Activated CD8-positive, alpha-beta memory T cell treated with anti-CD3 and anti-CD28 coated beads, Interleukin-2, amount 10 ng/mL, durations not matched to agents 7 days and 5 days (primary cell): ENCODE results near the gene LBHD1. TPM values are rescaled to one million over a fixed set of nuclear protein-coding genes. Genes with fewer than 3 reads are reported as not detected.
"Not testable (repeated sequence)": the region's sequence is repeated elsewhere in the genome, so short reads cannot be mapped to it uniquely, and the experiment has no call there.

Source experiments
- ATAC-seq: fragments of 150-1000 bp; cut with Tn5 transposase; one replicate; pipeline ENCODE4 v1.10.0; 2021; ENCODE audit warnings: moderate library complexity
- CTCF ChIA-PET: fragments of 350-600 bp; sonication (Branson Sonifier 250); formaldehyde crosslinking; loops from one replicate; lab custom pipeline; 2021; ENCODE audit warnings: antibody characterized with exemption; lab: Charles Lee
- DNase-seq: peaks from one replicate; pipeline ENCODE4 v3.0.0-alpha.2; 2020
- H3K27ac Mint-ChIP-seq: one replicate; pipeline ENCODE4 v1.8.0; 2021; ENCODE audit warnings: mild to moderate bottlenecking, mixed read lengths
- H3K27me3 Mint-ChIP-seq: one replicate; pipeline ENCODE4 v1.8.0; 2021; ENCODE audit warnings: mixed read lengths
- H3K36me3 Mint-ChIP-seq: one replicate; pipeline ENCODE4 v1.8.0; 2021; ENCODE audit warnings: mild to moderate bottlenecking, mixed read lengths
- H3K4me1 Mint-ChIP-seq: one replicate; pipeline ENCODE4 v1.8.0; 2021; ENCODE audit warnings: mixed read lengths
- H3K4me3 Mint-ChIP-seq: one replicate; pipeline ENCODE4 v1.8.0; 2021; ENCODE audit warnings: mild to moderate bottlenecking, moderate library complexity, mixed read lengths
- H3K9me3 Mint-ChIP-seq: one replicate; pipeline ENCODE4 v1.8.0; 2022; ENCODE audit warnings: low read depth, mixed read lengths
- total RNA-seq, 2 experiments: library from RNA; stranded (reverse); gene quantifications; one replicate each; pipeline ENCODE4 v1.2.3, GENCODE V29; 2021

Gene LBHD1
- total RNA-seq, 2 experiments from 2014 or later = 17.7 to 27.5 TPM

DNA sequence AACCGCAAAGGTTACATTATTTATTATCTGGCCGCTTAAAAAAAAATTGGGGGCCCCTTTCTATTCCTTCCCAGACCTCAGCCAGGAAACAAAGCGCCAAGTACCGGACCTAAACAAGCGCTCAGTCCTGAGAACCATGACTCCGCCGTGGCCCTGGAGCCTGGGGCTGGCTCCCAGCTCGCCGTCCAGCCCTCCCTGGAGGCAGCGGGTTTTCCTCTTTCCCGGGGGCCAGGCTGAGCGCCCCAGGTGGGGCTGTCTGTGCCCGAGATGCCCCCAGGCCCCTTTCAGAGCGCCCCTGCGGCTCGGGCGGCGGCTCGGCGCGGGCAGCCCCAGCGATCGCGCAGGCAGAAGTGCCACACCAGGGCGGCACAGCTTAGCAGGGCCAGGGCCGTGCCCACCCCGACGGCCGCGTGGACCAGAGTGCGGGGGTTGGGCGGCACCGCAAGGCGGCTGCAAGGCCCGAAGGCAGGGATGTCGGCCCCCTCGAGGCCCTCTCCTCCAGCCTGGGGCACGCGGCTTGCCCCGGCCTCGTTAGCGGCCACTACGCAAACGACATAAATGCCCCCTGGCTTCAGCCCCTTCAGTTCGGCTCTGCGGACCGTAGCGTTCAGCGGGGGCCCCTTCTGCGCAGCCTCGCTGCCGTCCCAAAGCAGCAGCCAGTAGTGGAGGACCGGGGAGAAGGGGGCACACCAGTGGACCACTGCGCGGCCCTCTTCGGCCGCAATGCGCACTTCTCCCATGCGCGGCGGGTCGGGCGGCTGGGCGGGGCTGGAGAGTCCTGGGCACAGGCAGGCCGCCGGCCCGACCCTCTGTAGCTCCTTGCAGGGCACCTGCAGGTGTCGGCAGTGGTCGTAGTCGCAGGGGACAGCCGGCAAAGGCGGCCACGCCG, 15.7 kb upstream of the LBHD1 start:
- DNase-seq (no peak), ATAC-seq (no peak)
- CTCF ChIA-PET = interaction anchor here (0.6 to 2.5 kb wide), 2 partner anchors 29 to 263 kb away, joined by 3 to 9 read pairs; no protein-coding TSS in a partner anchor
- Mint-ChIP-seq H3K36me3 (peaks cover 5% of the 10 kb centered on the region), H3K27me3 (peaks cover 10% of the 10 kb centered on the region), H3K9me3 (no peaks in the 10 kb centered on the region), H3K27ac (no peak overlapping the region), H3K4me3 (no peak overlapping the region), H3K4me1 (no peaks in the 10 kb centered on the region)

DNA sequence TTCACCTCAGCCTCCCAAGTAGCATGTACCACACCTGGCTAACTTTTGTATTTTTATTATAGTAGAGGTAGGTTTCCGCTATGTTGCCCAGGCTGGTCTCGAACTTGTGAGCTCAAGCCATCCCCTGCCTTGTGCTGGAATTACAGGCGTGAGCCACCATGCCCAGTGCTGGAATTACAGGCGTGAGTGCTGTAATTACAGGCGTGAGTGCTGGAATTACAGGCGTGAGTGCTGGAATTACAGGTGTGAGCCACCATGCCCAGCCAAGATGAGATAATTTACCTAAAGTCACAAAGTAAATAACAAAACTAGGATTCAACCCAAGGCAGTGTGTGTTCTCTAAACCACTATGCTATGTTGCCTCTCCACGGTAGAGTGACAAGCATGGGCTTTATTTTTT, 10.5 kb upstream of the LBHD1 start:
- CTCF ChIA-PET = interaction anchor here (1.5 to 2.9 kb wide), 3 partner anchors 11 to 258 kb away, joined by 5 to 17 read pairs (median 5); partner anchors contain the start of genes LBHD1 and UQCC3

DNA sequence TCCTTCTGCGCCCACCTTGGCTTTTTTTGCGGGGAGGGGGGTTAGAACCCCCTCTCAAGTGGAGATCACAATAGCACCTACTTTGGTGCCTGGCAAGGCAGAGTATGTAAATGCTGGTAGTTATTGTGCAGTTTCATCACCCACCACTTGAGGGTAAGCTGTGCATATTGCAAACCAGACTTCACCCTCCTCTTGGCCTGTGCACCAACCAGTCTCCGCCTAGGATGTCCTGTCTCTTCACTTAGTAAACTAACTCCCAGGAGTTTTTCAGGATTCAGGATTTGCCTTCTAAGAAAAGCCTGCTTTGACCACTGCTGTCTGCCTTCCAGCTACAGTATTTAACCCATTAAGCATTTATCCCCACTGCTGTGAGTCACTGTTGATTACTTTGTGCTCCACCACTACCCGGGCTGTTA, 8.8 kb upstream of the LBHD1 start:
- Mint-ChIP-seq H3K27ac (peak overlapping the region; percentile 73), H3K4me1 (peaks cover 31% of the 10 kb centered on the region), H3K27me3 (no peaks in the 10 kb centered on the region), H3K4me3 (peak overlapping the region; percentile 39), H3K36me3 (peaks cover 14% of the 10 kb centered on the region), H3K9me3 (no peaks in the 10 kb centered on the region)
- ATAC-seq (peak; percentile 73), DNase-seq (peak; percentile 62)
- CTCF ChIA-PET = interaction anchor here (0.6 to 3.7 kb wide), 26 partner anchors 9 to 266 kb away, joined by 3 to 42 read pairs (median 4); partner anchors contain the start of genes C11orf98, CSKMT, GANAB and LBHD1

More for the DNA sequence above, 10.5 kb upstream of the LBHD1 start:
- no peak for ATAC-seq
- peaks cover 4% of the 10 kb centered on the region for H3K36me3 Mint-ChIP-seq
- no peak overlapping the region for H3K27ac Mint-ChIP-seq
- peaks cover 19% of the 10 kb centered on the region for H3K4me1 Mint-ChIP-seq
- H3K4me3 Mint-ChIP-seq = no peak overlapping the region
- H3K9me3 Mint-ChIP-seq = no peaks in the 10 kb centered on the region
- no peak for DNase-seq
- H3K27me3 Mint-ChIP-seq = peaks cover 5% of the 10 kb centered on the region

DNA sequence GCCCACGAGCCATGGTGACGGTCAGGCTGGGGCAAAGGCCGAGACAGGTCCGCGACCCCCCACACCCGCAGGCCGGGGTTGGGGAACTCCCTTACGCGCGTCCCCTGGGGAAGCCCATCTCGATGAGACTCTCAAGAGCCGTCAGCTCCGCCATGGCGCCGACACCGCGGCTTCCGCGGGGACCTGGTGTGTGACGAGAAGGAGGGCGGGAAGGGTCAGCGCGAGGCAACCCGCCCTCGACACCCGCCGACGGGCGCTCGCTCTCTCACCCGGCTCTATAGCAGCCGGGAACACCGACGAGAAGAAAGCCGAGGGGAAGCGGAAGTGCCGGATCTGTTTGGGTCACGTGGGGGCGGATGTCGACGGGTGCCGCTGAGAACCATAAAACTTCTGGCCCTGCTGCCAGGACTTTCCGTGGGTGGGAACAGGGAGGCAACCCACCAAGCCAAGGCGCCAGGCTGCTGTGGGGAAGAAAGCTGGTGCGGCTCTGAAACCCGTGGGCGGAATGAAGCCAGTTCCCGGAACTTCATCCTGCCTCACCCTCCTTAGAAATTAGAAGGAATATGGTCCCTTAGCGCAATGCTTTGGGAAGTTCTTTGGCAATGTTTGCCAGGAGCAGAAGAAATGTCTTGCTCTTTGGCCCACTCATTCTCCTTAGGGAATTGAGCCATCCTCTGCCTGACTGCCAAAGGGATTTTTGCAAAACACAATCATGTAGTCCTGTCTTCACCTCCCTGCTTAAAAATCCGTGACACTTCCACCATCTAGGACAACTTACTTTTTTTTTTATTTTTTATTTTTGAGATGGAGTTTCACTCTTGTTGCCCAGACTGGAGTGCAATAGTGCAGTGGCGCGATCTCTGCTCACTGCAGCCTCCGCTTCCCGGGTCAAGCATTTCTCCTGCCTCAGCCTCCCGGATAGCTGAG, 7.0 kb upstream of the LBHD1 start, which contains the start of gene UBXN1:
TSS of gene UBXN1 (minus strand) at position 304 of the 927 bp plus-strand sequence. CDS start at position 154, 150 bp downstream.
- H3K4me3 Mint-ChIP-seq = peak within 1 kb of the TSS; percentile 84
- peak; percentile 89 for DNase-seq
- CTCF ChIA-PET = interaction anchor here (0.6 to 3.7 kb wide), 11 partner anchors 11 to 254 kb away, joined by 3 to 42 read pairs (median 4); partner anchors contain the start of genes C11orf98, CSKMT, EML3 and INTS5
- H3K9me3 Mint-ChIP-seq = no peaks in the 10 kb centered on the region
- peak within 1 kb of the TSS; percentile 90 for H3K27ac Mint-ChIP-seq
- H3K27me3 Mint-ChIP-seq = no peaks in the 10 kb centered on the region
- peaks cover 34% of the 10 kb centered on the region for H3K4me1 Mint-ChIP-seq
- peak; percentile 90 for ATAC-seq
- H3K36me3 Mint-ChIP-seq = peaks cover 20% of the 10 kb centered on the region

DNA sequence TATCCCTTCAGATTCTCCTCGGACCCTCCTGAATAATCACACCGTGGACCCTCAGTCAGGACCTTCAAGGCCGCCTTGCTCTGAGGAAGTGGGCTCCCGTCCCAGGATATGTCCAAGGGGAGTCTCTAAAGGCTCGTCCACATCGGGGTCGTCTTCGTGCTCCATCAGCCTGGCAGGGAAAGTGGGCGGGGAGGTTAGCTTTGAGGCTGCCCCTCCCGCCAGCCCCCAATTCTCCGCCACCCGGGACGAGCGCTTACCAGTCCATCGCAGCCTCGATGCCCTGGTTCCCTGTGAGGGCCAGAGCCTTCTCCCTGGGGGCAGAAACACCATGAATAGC, 6.3 kb upstream of the LBHD1 start:
- Mint-ChIP-seq H3K27me3 (no peaks in the 10 kb centered on the region), H3K9me3 (no peaks in the 10 kb centered on the region), H3K27ac (peak overlapping the region; percentile 90), H3K4me1 (peaks cover 37% of the 10 kb centered on the region), H3K4me3 (peak overlapping the region; percentile 84), H3K36me3 (peaks cover 22% of the 10 kb centered on the region)
- CTCF ChIA-PET = interaction anchor here (3.7 kb wide), 1 partner anchor 15 kb away, joined by 42 read pairs; no protein-coding TSS in a partner anchor
- DNase-seq (no peak), ATAC-seq (peak; percentile 3)

DNA sequence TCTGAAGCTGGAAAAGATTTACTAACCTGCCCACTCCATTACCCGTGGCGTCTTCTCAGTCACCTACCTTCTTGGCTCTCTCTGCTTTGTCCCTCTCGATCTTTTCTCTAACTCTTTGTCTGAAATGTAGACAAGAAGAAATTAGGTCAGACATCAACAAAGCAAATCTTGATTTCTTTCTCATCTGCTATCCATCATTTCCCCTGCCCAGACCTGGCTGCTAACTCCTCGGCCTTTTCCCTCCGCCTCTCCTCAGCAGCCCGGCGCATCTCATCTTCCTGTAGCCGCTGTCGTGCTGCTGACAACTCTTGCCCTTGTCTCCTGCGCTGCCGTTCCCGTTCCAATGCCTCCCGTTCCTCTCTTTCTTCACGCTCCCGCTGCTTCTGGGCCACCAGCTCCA, 5.6 kb upstream of the LBHD1 start:
- peak overlapping the region; percentile 84 for H3K4me3 Mint-ChIP-seq
- H3K27me3 Mint-ChIP-seq = no peaks in the 10 kb centered on the region
- peak overlapping the region; percentile 90 for H3K27ac Mint-ChIP-seq
- peaks cover 44% of the 10 kb centered on the region for H3K4me1 Mint-ChIP-seq
- CTCF ChIA-PET = interaction anchor here (1.0 to 2.1 kb wide), 3 partner anchors 13 to 184 kb away, joined by 3 to 7 read pairs (median 5); partner anchors contain the start of genes C11orf98, CSKMT, EML3 and ROM1
- ATAC-seq = no peak
- peaks cover 23% of the 10 kb centered on the region for H3K36me3 Mint-ChIP-seq
- no peaks in the 10 kb centered on the region for H3K9me3 Mint-ChIP-seq
- DNase-seq = no peak

DNA sequence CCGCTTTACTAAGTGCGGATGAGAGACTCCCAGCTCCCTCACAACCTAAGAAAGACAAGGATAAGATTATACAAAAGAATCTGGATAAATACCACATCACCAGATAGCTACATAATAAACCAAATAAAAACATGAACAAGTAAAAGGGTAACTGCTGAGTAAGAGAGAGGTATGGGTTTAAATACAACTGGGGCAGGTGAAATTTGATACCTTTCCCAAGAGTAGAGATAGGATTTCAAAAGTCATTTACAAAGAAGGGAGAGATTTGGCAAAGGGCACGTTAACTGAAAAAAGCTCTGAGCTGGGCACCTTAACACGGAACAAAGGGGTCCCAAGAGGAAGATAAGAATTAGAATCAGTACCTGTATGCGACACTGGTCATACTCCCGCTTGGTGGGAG, 5.1 kb upstream of the LBHD1 start:
- peak overlapping the region; percentile 90 for H3K27ac Mint-ChIP-seq
- no peaks in the 10 kb centered on the region for H3K27me3 Mint-ChIP-seq
- H3K4me1 Mint-ChIP-seq = peaks cover 50% of the 10 kb centered on the region
- H3K4me3 Mint-ChIP-seq = peak overlapping the region; percentile 46
- DNase-seq = no peak
- CTCF ChIA-PET = interaction anchor here (1.0 to 2.1 kb wide), 5 partner anchors 12 to 204 kb away, joined by 3 to 7 read pairs (median 4); partner anchors contain the start of genes C11orf98, CSKMT, EML3 and ROM1
- peaks cover 25% of the 10 kb centered on the region for H3K36me3 Mint-ChIP-seq
- no peaks in the 10 kb centered on the region for H3K9me3 Mint-ChIP-seq
- ATAC-seq = no peak

DNA sequence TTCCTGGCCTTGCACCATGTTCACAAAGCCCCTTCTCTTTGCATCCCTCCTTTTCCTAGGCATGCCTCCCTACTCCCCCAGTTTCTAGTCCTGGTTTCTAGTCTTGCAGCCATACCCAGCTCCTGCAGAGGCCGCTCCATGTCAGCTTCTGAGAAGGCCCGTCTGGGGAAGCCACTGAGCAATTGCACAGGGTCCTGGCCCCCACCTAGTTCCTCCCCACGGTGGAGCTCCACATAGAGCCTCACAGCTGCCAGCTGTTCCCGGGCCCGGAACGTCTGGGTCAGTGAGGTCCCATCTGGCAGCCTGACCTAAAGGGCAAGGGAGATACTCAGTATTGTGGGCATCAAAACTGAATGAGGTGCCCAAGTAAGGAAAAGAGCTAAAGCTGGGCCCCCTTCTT, 4.6 kb upstream of the LBHD1 start:
- H3K4me3 Mint-ChIP-seq = no peak overlapping the region
- peaks cover 26% of the 10 kb centered on the region for H3K36me3 Mint-ChIP-seq
- DNase-seq = no peak
- CTCF ChIA-PET = interaction anchor here (1.0 to 2.1 kb wide), 6 partner anchors 12 to 282 kb away, joined by 3 to 7 read pairs (median 4); partner anchors contain the start of genes C11orf98, CSKMT, EML3 and ROM1
- ATAC-seq = no peak
- no peaks in the 10 kb centered on the region for H3K9me3 Mint-ChIP-seq
- peak overlapping the region; percentile 90 for H3K27ac Mint-ChIP-seq
- H3K4me1 Mint-ChIP-seq = peaks cover 51% of the 10 kb centered on the region
- H3K27me3 Mint-ChIP-seq = no peaks in the 10 kb centered on the region

DNA sequence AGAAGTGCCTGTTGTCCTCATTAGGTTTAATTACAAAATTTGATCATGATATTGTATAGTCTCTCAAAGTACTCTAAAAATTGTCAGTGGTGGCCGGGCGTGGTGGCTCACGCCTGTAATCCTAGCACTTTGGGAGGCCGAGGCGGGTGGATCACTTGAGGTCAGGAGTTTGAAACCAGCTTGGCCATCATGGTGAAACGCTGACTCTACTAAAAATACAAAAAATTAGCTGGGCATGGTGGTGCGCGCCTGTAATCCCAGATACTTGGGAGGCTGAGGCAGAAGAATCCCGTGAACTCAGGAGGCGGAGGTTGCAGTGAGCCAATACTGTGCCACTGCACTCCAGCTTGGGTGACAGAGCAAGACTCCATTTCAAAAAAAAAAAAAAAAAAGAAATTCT, 3.3 kb upstream of the LBHD1 start:
- not testable (repeated sequence) for DNase-seq, H3K27ac Mint-ChIP-seq, H3K27me3 Mint-ChIP-seq, H3K4me3 Mint-ChIP-seq, ATAC-seq, H3K9me3 Mint-ChIP-seq
- H3K4me1 Mint-ChIP-seq = peaks cover 50% of the 10 kb centered on the region
- peaks cover 34% of the 10 kb centered on the region for H3K36me3 Mint-ChIP-seq
- CTCF ChIA-PET = interaction anchor here (1.6 to 3.5 kb wide), 2 partner anchors 10 to 281 kb away, joined by 3 to 15 read pairs; partner anchors contain the start of genes C11orf98 and CSKMT

DNA sequence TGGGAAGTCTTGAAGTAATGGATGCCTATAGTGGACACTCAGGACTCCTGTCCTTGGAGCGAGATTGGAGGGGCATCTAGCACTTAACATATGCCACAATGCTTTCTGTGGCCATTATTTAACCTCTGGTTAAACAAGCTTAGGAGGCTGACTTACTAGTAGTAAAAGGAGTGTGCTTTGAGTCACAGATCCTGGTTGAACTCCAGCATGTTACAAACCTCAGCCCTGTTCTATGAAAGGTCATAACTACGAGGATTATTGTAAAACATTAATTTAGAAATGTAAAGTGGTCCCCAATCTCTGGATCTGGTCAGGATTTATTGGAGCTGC, 1.1 kb upstream of the LBHD1 start:
- no peak for ATAC-seq
- peaks cover 60% of the 10 kb centered on the region for H3K4me1 Mint-ChIP-seq
- H3K36me3 Mint-ChIP-seq = peaks cover 39% of the 10 kb centered on the region
- DNase-seq = no peak
- CTCF ChIA-PET = interaction anchor here (0.9 to 7.7 kb wide), 5 partner anchors 8 to 279 kb away, joined by 3 to 50 read pairs (median 5); partner anchors contain the start of genes C11orf98, CSKMT, TMEM179B and TUT1
- H3K4me3 Mint-ChIP-seq = peak overlapping the region; percentile 95
- no peaks in the 10 kb centered on the region for H3K9me3 Mint-ChIP-seq
- H3K27me3 Mint-ChIP-seq = no peaks in the 10 kb centered on the region
- peak overlapping the region; percentile 96 for H3K27ac Mint-ChIP-seq

DNA sequence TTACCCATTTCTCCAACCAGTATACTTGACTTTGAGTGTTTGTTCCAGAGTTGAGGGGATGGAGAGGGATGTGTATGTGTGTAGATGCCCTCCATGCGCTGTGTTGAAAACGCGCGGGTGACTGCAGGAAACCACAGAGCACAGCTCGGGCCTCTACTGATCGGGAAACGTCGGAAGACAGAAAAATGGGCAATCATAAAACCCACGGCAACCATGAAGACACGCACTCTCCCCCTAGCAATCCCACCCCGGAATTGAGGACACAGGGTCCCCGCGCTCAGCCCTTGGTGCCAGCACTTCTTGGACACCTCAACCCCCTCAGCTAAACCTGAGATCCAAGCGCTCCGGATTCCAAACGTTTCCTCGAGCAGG, 845 bp downstream of the LBHD1 start:
- no peaks in the 10 kb centered on the region for H3K27me3 Mint-ChIP-seq

DNA sequence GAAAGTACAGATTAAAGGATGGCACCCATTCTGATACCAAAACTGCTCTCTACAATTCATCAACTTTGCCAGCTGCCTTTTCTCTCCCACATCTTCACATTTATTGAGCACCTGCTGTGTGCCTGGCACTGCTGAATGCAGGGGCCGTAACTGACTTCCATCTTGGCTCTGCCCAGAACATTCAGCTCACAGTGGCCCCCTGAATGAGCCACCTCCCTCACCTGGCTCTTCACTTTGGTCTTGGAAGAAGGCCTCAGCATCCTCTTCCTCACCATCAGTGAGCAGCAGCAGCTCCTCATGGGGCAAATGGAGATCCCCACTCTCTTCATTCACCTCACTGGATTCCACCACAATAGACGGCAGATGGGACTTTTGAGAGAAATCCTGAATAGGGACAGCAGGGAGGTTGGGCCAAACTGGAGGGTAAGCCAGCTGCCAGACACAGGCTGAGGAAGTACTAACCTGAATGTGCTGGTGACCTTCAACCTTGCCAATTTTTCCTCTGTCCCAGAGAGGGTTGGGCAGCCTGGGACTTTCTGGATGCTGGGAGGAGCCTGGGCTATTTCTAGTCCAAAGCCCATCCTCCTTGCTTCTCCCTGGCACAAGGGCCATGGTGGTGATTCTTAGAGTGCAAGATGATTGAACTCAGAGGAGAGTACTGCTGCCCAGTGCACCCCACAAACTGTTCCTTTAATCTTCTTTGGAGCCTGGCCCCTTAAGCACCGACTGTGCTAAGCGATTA, 2.5 kb downstream of the LBHD1 start:
- Mint-ChIP-seq H3K9me3 (no peaks in the 10 kb centered on the region), H3K27ac (peak overlapping the region; percentile 96), H3K4me1 (peaks cover 53% of the 10 kb centered on the region), H3K4me3 (peak overlapping the region; percentile 95), H3K27me3 (no peaks in the 10 kb centered on the region), H3K36me3 (peaks cover 43% of the 10 kb centered on the region)
- CTCF ChIA-PET = interaction anchor here (0.9 to 7.7 kb wide), 9 partner anchors 11 to 245 kb away, joined by 3 to 50 read pairs (median 5); partner anchors contain the start of gene TUT1
- no peak for DNase-seq
- ATAC-seq = no peak

More for the DNA sequence above, 845 bp downstream of the LBHD1 start:
- CTCF ChIA-PET = interaction anchor here (0.7 to 7.7 kb wide), 13 partner anchors 10 to 247 kb away, joined by 3 to 50 read pairs (median 5); partner anchors contain the start of genes MTA2, TAF6L, TMEM179B and TUT1
- Mint-ChIP-seq H3K4me3 (peak overlapping the region; percentile 95), H3K27ac (peak overlapping the region; percentile 96), H3K4me1 (peaks cover 55% of the 10 kb centered on the region), H3K9me3 (no peaks in the 10 kb centered on the region), H3K36me3 (peaks cover 40% of the 10 kb centered on the region)
- DNase-seq (no peak), ATAC-seq (peak; percentile 20)
